Measurements from ENCODE around the gene CTDSPL2.
"Not testable (repeated sequence)": the region's sequence is repeated elsewhere in the genome, so short reads cannot be mapped to it uniquely, and the experiment has no call there.

Gene CTDSPL2

GRCh38 chr15:44501768-44502366 lies 74.4 kb downstream of the CTDSPL2 start:
- peaks cover 0 to 2% of the 10 kb centered on the region in 2 donors for H3K4me1 Mint-ChIP-seq
- H3K4me3 Mint-ChIP-seq: no peak overlapping the region
- H3K9me3 Mint-ChIP-seq: no peaks in the 10 kb centered on the region
- DNase-seq (no peak), ATAC-seq (replicated peaks) (peak in 1 of 2 donors; percentile 53)
- H3K36me3 Mint-ChIP-seq: peaks cover 13 to 27% of the 10 kb centered on the region in 2 donors
- no peaks in the 10 kb centered on the region for H3K27me3 Mint-ChIP-seq
- H3K27ac Mint-ChIP-seq: peak overlapping the region; percentile 20

GRCh38 chr15:44516436-44516835 lies 89.0 kb downstream of the CTDSPL2 start:
- ATAC-seq (replicated peaks) (no peak), DNase-seq (no peak)
- peaks cover 5 to 17% of the 10 kb centered on the region in 2 donors for H3K36me3 Mint-ChIP-seq
- no peak overlapping the region for H3K4me3 Mint-ChIP-seq
- H3K9me3 Mint-ChIP-seq: no peaks in the 10 kb centered on the region
- H3K4me1 Mint-ChIP-seq: no peaks in the 10 kb centered on the region
- no peak overlapping the region for H3K27ac Mint-ChIP-seq
- H3K27me3 Mint-ChIP-seq: no peaks in the 10 kb centered on the region

GRCh38 chr15:44519537-44519936 lies 92.1 kb downstream of the CTDSPL2 start:
- ATAC-seq (replicated peaks): no peak
- H3K27me3 Mint-ChIP-seq: no peaks in the 10 kb centered on the region
- no peak overlapping the region for H3K4me3 Mint-ChIP-seq
- no peaks in the 10 kb centered on the region for H3K9me3 Mint-ChIP-seq
- no peak for DNase-seq
- H3K36me3 Mint-ChIP-seq: peaks cover 5 to 17% of the 10 kb centered on the region in 2 donors
- no peaks in the 10 kb centered on the region for H3K4me1 Mint-ChIP-seq
- no peak overlapping the region for H3K27ac Mint-ChIP-seq

GRCh38 chr15:44525018-44525417 lies 97.6 kb downstream of the CTDSPL2 start:
- H3K4me3 Mint-ChIP-seq: no peak overlapping the region
- H3K36me3 Mint-ChIP-seq: peaks cover 6 to 7% of the 10 kb centered on the region in 2 donors
- no peak overlapping the region for H3K27ac Mint-ChIP-seq
- no peaks in the 10 kb centered on the region for H3K27me3 Mint-ChIP-seq
- no peaks in the 10 kb centered on the region for H3K4me1 Mint-ChIP-seq
- no peaks in the 10 kb centered on the region for H3K9me3 Mint-ChIP-seq
- no peak for DNase-seq
- ATAC-seq (replicated peaks): no peak

- no peak for ATAC-seq (replicated peaks)
- no peaks in the 10 kb centered on the region for H3K4me1 Mint-ChIP-seq
- no peaks in the 10 kb centered on the region for H3K27me3 Mint-ChIP-seq
- H3K4me3 Mint-ChIP-seq: no peak overlapping the region
- DNase-seq: no peak
- H3K36me3 Mint-ChIP-seq: peaks cover 9 to 10% of the 10 kb centered on the region in 2 donors
- no peaks in the 10 kb centered on the region for H3K9me3 Mint-ChIP-seq
- H3K27ac Mint-ChIP-seq: no peak overlapping the region
These were observed 99.8 kb downstream of the CTDSPL2 start for GRCh38 chr15:44527241-44527640.

- Mint-ChIP-seq H3K27me3 (no peaks in the 10 kb centered on the region), H3K36me3 (peaks cover 11 to 12% of the 10 kb centered on the region in 2 donors), H3K4me1 (peaks cover 1 to 4% of the 10 kb centered on the region in 2 donors), H3K27ac (no peak overlapping the region), H3K4me3 (no peak overlapping the region), H3K9me3 (no peaks in the 10 kb centered on the region)
- no peak for ATAC-seq (replicated peaks)
- no peak for DNase-seq
These were observed 102.6 kb downstream of the CTDSPL2 start for GRCh38 chr15:44529864-44530604.

- DNase-seq (no peak), ATAC-seq (replicated peaks) (no peak)
- Mint-ChIP-seq H3K36me3 (peaks cover 11 to 16% of the 10 kb centered on the region in 2 donors), H3K9me3 (no peaks in the 10 kb centered on the region), H3K27me3 (no peaks in the 10 kb centered on the region), H3K4me1 (peaks cover 4 to 8% of the 10 kb centered on the region in 2 donors), H3K27ac (peak overlapping the region; percentile 57), H3K4me3 (no peak overlapping the region)
These were observed 103.2 kb downstream of the CTDSPL2 start for GRCh38 chr15:44530653-44531052.

GRCh38 chr15:44532275-44532674 lies 104.8 kb downstream of the CTDSPL2 start:
- H3K4me3 Mint-ChIP-seq; ATAC-seq (replicated peaks); H3K9me3 Mint-ChIP-seq; H3K27ac Mint-ChIP-seq; DNase-seq; H3K27me3 Mint-ChIP-seq: not testable (repeated sequence)
- Mint-ChIP-seq H3K4me1 (peaks cover 8 to 13% of the 10 kb centered on the region in 2 donors), H3K36me3 (peaks cover 15 to 18% of the 10 kb centered on the region in 2 donors)

- Mint-ChIP-seq H3K4me3 (no peak overlapping the region), H3K36me3 (peaks cover 15 to 18% of the 10 kb centered on the region in 2 donors), H3K4me1 (peaks cover 8 to 14% of the 10 kb centered on the region in 2 donors), H3K27me3 (no peaks in the 10 kb centered on the region), H3K9me3 (no peaks in the 10 kb centered on the region), H3K27ac (peak overlapping the region; percentile 37)
- ATAC-seq (replicated peaks) (no peak), DNase-seq (no peak)
These were observed 105.3 kb downstream of the CTDSPL2 start for GRCh38 chr15:44532689-44533088.

GRCh38 chr15:44535092-44535491 lies 107.7 kb downstream of the CTDSPL2 start:
- ATAC-seq (replicated peaks) (no peak), DNase-seq (no peak)
- H3K27ac Mint-ChIP-seq: peak overlapping the region; percentile 42

GRCh38 chr15:44535523-44536301 lies 108.3 kb downstream of the CTDSPL2 start:
- Mint-ChIP-seq H3K4me1 (peaks cover 19 to 42% of the 10 kb centered on the region in 2 donors), H3K4me3 (peak overlapping the region; percentile 94 to 99), H3K9me3 (no peaks in the 10 kb centered on the region), H3K27ac (peak overlapping the region; percentile 99), H3K27me3 (no peaks in the 10 kb centered on the region), H3K36me3 (peaks cover 20 to 30% of the 10 kb centered on the region in 2 donors)
- DNase-seq (no peak), ATAC-seq (replicated peaks) (peak in 1 of 2 donors; percentile 1)

More at GRCh38 chr15:44535092-44535491, 107.7 kb downstream of the CTDSPL2 start:
- H3K36me3 Mint-ChIP-seq: peaks cover 15 to 25% of the 10 kb centered on the region in 2 donors
- no peaks in the 10 kb centered on the region for H3K27me3 Mint-ChIP-seq
- H3K4me1 Mint-ChIP-seq: peaks cover 16 to 36% of the 10 kb centered on the region in 2 donors
- H3K4me3 Mint-ChIP-seq: peak overlapping the region; percentile 69 to 99
- H3K9me3 Mint-ChIP-seq: no peaks in the 10 kb centered on the region

GRCh38 chr15:44536302-44536961 lies 109.0 kb downstream of the CTDSPL2 start:
- Mint-ChIP-seq H3K27ac (peak overlapping the region; percentile 99), H3K36me3 (peaks cover 24 to 35% of the 10 kb centered on the region in 2 donors), H3K4me1 (peaks cover 25 to 50% of the 10 kb centered on the region in 2 donors), H3K4me3 (peak overlapping the region; percentile 94 to 99), H3K27me3 (no peaks in the 10 kb centered on the region), H3K9me3 (no peaks in the 10 kb centered on the region)
- peak; percentile 75 for DNase-seq
- peak; percentile 73 to 74 for ATAC-seq (replicated peaks)

GRCh38 chr15:44536962-44537734 lies 109.7 kb downstream of the CTDSPL2 start, which contains the start of gene EIF3J:
EIF3J (plus strand) TSS chr15:44537147; CDS start chr15:44537195, 48 bp downstream.
- peak within 1 kb of the TSS; percentile 99 for H3K27ac Mint-ChIP-seq
- peak; percentile 93 for DNase-seq
- H3K4me3 Mint-ChIP-seq: peak within 1 kb of the TSS; percentile 94 to 99
- peaks cover 22 to 41% of the 10 kb centered on the region in 2 donors for H3K36me3 Mint-ChIP-seq
- H3K27me3 Mint-ChIP-seq: no peaks in the 10 kb centered on the region
- no peaks in the 10 kb centered on the region for H3K9me3 Mint-ChIP-seq
- peaks cover 29 to 57% of the 10 kb centered on the region in 2 donors for H3K4me1 Mint-ChIP-seq
- ATAC-seq (replicated peaks): peak; percentile 94 to 95
